Erythroblast (primary cell): ENCODE measurements around the gene ZNF483.

Experiments used
- GATA1 ChIP-seq: IDR thresholded peaks from 2 replicates; pipeline ENCODE4 v1.6.1; 2011; ENCODE audit warnings: low read depth, mild to moderate bottlenecking, control low read depth, low read length, moderate library complexity
- POLR2A ChIP-seq: IDR thresholded peaks from 2 replicates; pipeline ENCODE4 v1.6.1; 2011; ENCODE audit warnings: mild to moderate bottlenecking, low read length

- TF ChIP-seq POLR2A (no peak), GATA1 (no peak)
These were observed 22.5 kb upstream of the ZNF483 start for GRCh38 chr9:111502506-111502905.
